ENCODE measurements around the gene PSMB3.
A peak's percentile ranks its signal among the peaks of the same experiment; 100 is the strongest.

GRCh38 chr17:38735161-38735997 is 17.2 kb upstream of the PSMB3 start:
- peak; percentile 95 for TF ChIP-seq CTCF (IDR thresholded peaks at IDR 0.05)
- TF ChIP-seq JUND (IDR thresholded peaks at IDR 0.05): no peak
- no peak for TF ChIP-seq GATA2 (CRISPR knock-in tag; IDR thresholded peaks at IDR 0.05)
- no peak for TF ChIP-seq POLR2AphosphoS5 (IDR thresholded peaks at IDR 0.05; ENCODE audit: low read depth, low read length)
- no peak for TF ChIP-seq EZH2phosphoT487 (IDR thresholded peaks at IDR 0.05; ENCODE audit: borderline replicate concordance, low read depth)
- TF ChIP-seq PBX3 (IDR thresholded peaks at IDR 0.05): no peak
- TF ChIP-seq SIN3A (IDR thresholded peaks at IDR 0.05; ENCODE audit: borderline replicate concordance, low read depth, low read length): no peak

All from SK-N-SH (cell line).